Loucy (cell line): ENCODE measurements around the gene HNF4A.

Experiments used
- H2AFZ ChIP-seq: fragments of 200-600 bp; sonication (generic); 2 replicates; pipeline ENCODE4 v1.6.0; 2016; ENCODE audit warnings: antibody characterized with exemption, mild to moderate bottlenecking, low read length, moderate library complexity
- H3F3A ChIP-seq: fragments of 200-600 bp; 2 replicates; pipeline ENCODE4 v1.6.0; 2016; ENCODE audit warnings: antibody characterized with exemption, low read depth, mild to moderate bottlenecking
- H3K27me3 ChIP-seq: fragments of 200-600 bp; sonication (generic); 2 replicates; pipeline ENCODE4 v1.6.1; 2014; ENCODE audit warnings: low read length, mild to moderate bottlenecking; ENCODE audit not compliant: insufficient read depth, poor library complexity, severe bottlenecking
- H3K36me3 ChIP-seq: fragments of 200-600 bp; sonication (generic); 2 replicates; pipeline ENCODE4 v1.6.1; 2016; ENCODE audit warnings: low read length; ENCODE audit not compliant: insufficient read depth
- H3K4me1 ChIP-seq: fragments of 200-600 bp; sonication (generic); 2 replicates; pipeline ENCODE4 v1.5.1; 2014; ENCODE audit warnings: low read length, mild to moderate bottlenecking; ENCODE audit not compliant: insufficient read depth, poor library complexity, severe bottlenecking
- H3K4me2 ChIP-seq: fragments of 200-600 bp; sonication (generic); 2 replicates; pipeline ENCODE4 v1.6.0; 2014; ENCODE audit warnings: antibody characterized with exemption, low read length, low read depth, mild to moderate bottlenecking; ENCODE audit not compliant: poor library complexity, severe bottlenecking
- H3K4me3 ChIP-seq: fragments of 200-600 bp; sonication (generic); 2 replicates; pipeline ENCODE4 v1.5.1; 2014; ENCODE audit warnings: low read length, mild to moderate bottlenecking, mixed read lengths; ENCODE audit not compliant: poor library complexity, severe bottlenecking
- H3K79me2 ChIP-seq: fragments of 200-600 bp; sonication (generic); 2 replicates; pipeline ENCODE4 v1.6.1; 2014; ENCODE audit warnings: low read length; ENCODE audit not compliant: insufficient read depth
- H3K9ac ChIP-seq: fragments of 200-600 bp; sonication (generic); 2 replicates; pipeline ENCODE4 v1.6.0; 2014; ENCODE audit warnings: mild to moderate bottlenecking, low read depth, low read length, moderate library complexity; ENCODE audit not compliant: poor library complexity, severe bottlenecking
- H3K9me2 ChIP-seq: fragments of 200-600 bp; sonication (generic); replicated peaks from 2 replicates; pipeline ENCODE4 v1.6.1; 2016; ENCODE audit warnings: low read depth, low read length, mixed read lengths
- H3K9me3 ChIP-seq: fragments of 200-600 bp; sonication (generic); 2 replicates; pipeline ENCODE4 v1.6.1; 2014; ENCODE audit warnings: mild to moderate bottlenecking, antibody characterized with exemption, low read length, low read depth; ENCODE audit not compliant: insufficient read depth
- H4K20me1 ChIP-seq: fragments of 200-600 bp; sonication (generic); 2 replicates; pipeline ENCODE4 v1.6.0; 2014; ENCODE audit warnings: antibody characterized with exemption, low read length, mild to moderate bottlenecking; ENCODE audit not compliant: insufficient read depth, poor library complexity, severe bottlenecking
- EZH2phosphoT487 ChIP-seq: fragments of 200-600 bp; IDR thresholded peaks from 2 replicates; pipeline ENCODE4 v1.6.1; 2018; ENCODE audit warnings: antibody characterized with exemption, mild to moderate bottlenecking, moderate library complexity, borderline replicate concordance
- TF ChIP-seq, protein P1 (sequence below): fragments of 200-600 bp; sonication (generic); conservative IDR thresholded peaks from 2 replicates; pipeline ENCODE4 v1.5.1; 2014; ENCODE audit warnings: mild to moderate bottlenecking, antibody characterized with exemption, low read length

Gene HNF4A

DNA sequence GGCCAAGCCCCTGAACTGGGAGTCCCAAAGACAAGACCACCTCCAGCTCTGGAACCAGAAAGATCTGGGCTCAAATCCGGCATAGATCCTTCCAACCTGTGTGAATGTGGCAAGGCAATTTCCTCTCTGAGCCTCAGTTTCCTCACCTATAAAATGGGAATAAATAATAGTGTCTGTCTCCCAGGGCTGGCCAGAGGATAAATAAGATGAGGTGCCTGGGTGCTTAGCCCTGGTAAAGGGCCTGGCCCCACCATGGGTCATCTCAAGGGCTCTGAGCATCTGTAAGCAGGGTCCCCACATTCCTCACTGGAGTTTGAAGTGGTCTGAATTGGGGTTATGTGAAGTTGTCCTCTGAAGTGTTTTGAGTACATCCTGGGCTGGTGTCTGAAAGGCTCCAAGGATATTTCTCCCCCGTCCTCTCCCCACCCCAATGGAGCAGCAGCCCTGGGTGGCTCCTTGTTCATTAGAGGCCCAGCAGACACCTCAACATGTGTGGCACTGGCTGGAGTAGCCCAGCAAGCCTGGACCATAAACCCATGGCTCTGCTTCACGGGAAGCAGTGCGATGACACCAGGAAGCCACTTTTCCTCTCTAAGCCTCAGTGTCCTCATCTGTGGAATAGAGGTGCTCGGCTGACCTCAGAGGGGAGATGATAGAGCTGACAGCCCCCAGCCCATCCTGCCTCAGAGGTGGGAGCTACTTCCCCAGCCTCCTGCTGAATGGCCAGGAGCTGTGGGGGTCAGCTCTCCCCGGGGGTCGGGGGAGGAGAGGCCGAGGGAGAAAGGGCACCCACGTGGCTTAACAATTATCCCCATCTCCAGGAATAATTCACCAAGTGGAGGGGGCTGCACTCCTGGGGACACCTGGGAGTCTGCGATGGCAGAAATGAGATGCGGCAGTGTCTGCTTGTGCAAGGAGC lies 48.0 kb downstream of the HNF4A start:
- Histone ChIP-seq H3K27me3 (no peaks in the 10 kb centered on the region), H4K20me1 (no peaks in the 10 kb centered on the region), H3K9me2 (no peaks in the 10 kb centered on the region), H2AFZ (no peak overlapping the region), H3K4me3 (no peak overlapping the region), H3K9ac (no peak overlapping the region), H3F3A (no peaks in the 10 kb centered on the region), H3K9me3 (no peaks in the 10 kb centered on the region), H3K4me1 (peaks cover 5% of the 10 kb centered on the region), H3K4me2 (no peak overlapping the region), H3K79me2 (no peaks in the 10 kb centered on the region), H3K36me3 (no peaks in the 10 kb centered on the region)
- TF ChIP-seq, protein P1, sequence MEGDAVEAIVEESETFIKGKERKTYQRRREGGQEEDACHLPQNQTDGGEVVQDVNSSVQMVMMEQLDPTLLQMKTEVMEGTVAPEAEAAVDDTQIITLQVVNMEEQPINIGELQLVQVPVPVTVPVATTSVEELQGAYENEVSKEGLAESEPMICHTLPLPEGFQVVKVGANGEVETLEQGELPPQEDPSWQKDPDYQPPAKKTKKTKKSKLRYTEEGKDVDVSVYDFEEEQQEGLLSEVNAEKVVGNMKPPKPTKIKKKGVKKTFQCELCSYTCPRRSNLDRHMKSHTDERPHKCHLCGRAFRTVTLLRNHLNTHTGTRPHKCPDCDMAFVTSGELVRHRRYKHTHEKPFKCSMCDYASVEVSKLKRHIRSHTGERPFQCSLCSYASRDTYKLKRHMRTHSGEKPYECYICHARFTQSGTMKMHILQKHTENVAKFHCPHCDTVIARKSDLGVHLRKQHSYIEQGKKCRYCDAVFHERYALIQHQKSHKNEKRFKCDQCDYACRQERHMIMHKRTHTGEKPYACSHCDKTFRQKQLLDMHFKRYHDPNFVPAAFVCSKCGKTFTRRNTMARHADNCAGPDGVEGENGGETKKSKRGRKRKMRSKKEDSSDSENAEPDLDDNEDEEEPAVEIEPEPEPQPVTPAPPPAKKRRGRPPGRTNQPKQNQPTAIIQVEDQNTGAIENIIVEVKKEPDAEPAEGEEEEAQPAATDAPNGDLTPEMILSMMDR = no peak
- TF ChIP-seq EZH2phosphoT487 = no peak

DNA sequence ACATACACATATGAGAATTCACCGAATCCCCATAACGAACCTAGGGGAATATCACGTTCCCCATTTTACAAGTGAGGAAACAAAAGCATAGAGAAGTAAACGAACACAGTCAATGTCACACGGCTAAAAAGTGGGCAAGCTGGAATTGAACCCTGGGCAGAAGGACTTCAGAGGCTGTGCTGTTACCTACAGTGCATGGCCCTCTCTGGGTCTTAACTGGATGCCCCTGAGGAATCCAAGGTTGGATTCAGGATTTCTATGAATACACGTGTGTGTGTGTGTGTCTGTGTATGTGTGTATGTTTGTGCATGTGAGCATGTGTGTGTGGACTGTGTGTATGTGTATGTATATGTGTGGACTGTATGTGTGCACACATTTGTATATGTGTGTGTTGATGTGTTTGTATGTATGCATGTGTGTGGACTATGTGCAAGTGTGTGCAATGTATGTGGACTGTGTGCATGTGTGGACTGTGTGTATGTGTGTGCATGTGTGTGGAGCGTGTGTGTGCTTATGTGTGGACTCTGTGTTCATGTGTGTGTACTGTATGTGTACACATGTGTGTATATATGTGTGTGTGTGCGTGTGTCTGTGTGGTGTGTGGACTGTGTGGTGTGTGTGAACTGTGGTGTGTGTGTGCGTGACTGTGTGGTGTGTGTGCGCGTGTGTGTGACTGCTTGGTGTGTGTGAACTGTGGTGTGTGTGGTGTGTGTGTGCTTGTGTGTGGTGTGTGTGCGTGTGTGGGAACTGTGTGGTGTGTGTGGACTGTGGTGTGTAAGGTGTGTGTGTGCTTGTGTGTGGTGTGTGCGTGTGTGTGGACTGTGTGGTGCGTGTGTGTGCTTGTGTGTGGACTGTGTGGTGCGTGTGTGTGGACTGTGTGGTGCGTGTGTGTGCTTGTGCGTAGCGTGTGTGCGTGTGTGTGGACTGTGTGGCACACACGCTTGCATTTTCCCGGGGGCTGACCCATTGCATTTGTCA lies 49.0 kb downstream of the HNF4A start:
- H4K20me1 ChIP-seq = no peaks in the 10 kb centered on the region
- no peaks in the 10 kb centered on the region for H3K27me3 ChIP-seq
- no peak overlapping the region for H3K4me2 ChIP-seq
- no peaks in the 10 kb centered on the region for H3K9me2 ChIP-seq
- H3K4me3 ChIP-seq = no peak overlapping the region
- H3K9me3 ChIP-seq = no peaks in the 10 kb centered on the region
- peaks cover 5% of the 10 kb centered on the region for H3K4me1 ChIP-seq
- no peaks in the 10 kb centered on the region for H3K79me2 ChIP-seq
- no peaks in the 10 kb centered on the region for H3F3A ChIP-seq
- no peak for TF ChIP-seq EZH2phosphoT487
- TF ChIP-seq, protein P1 = no peak
- no peaks in the 10 kb centered on the region for H3K36me3 ChIP-seq
- H2AFZ ChIP-seq = no peak overlapping the region
- no peak overlapping the region for H3K9ac ChIP-seq

DNA sequence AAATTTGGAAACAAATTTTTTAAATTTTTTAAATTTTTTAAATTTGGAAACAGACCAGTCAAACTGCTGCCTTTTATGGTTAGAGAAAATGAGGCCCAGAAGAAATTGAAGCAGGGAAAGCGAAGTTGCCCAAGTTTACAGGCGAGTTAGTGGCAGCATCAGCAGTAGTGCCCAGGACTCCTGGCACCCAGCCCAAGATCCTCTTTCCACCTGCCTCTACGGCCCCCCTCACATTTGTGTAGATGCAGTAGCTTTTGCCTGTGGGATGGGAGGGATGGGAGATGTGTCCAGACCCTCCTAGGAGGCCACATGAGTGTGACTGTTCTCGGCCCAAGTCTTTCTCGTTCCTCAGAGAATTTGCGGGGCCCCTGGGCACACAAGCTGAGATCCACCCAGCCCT lies 49.8 kb downstream of the HNF4A start:
- Histone ChIP-seq H3K27me3 (no peaks in the 10 kb centered on the region), H3K9me2 (no peaks in the 10 kb centered on the region), H3K36me3 (no peaks in the 10 kb centered on the region), H3K9me3 (no peaks in the 10 kb centered on the region), H3K4me1 (peaks cover 5% of the 10 kb centered on the region), H3F3A (no peaks in the 10 kb centered on the region), H3K79me2 (no peaks in the 10 kb centered on the region), H3K4me3 (no peak overlapping the region), H2AFZ (no peak overlapping the region), H4K20me1 (no peaks in the 10 kb centered on the region), H3K4me2 (no peak overlapping the region), H3K9ac (no peak overlapping the region)
- no peak for TF ChIP-seq EZH2phosphoT487
- TF ChIP-seq, protein P1 = no peak
